Stomach (tissue), 9 donors: ENCODE measurements around the gene GSTA4. TPM values are rescaled to one million over a fixed set of nuclear protein-coding genes. Genes with fewer than 3 reads are reported as not detected.
"Not testable (repeated sequence)": the region's sequence is repeated elsewhere in the genome, so short reads cannot be mapped to it uniquely, and the experiment has no call there.

ENCODE experiments used
- DNase-seq, 2 donors: peaks; one replicate each; pipeline versions ENCODE4 v3.0.0 to v3.0.0-alpha.2; 2013 to 2019
- H3K27ac ChIP-seq, 5 donors: fragments of 200-600 bp in 4 of 5; sonication (generic) in 4 of 5; one replicate each; pipeline ENCODE4 v1.5.1; 2013 to 2019; ENCODE audit warnings: mild to moderate bottlenecking in 1 of 5, moderate library complexity in 1 of 5
- H3K27me3 ChIP-seq, 3 donors: fragments of 200-600 bp; sonication (generic); one replicate each; pipeline ENCODE4 v1.5.1; 2017 to 2019; ENCODE audit warnings: mixed run types in 1 of 3
- H3K36me3 ChIP-seq, 4 donors: fragments of 200-600 bp; sonication (generic); 1 replicate in 3 of 4; 2 replicates in 1 of 4; pipeline ENCODE4 v1.5.1; 2016 to 2019
- H3K4me1 ChIP-seq, 4 donors: fragments of 200-600 bp; sonication (generic); one replicate each; pipeline ENCODE4 v1.5.1; 2016 to 2019
- H3K4me3 ChIP-seq, 4 donors: fragments of 200-600 bp; sonication (generic) in 3 of 4; one replicate each; pipeline ENCODE4 v1.5.1; 2016 to 2019; ENCODE audit warnings: mild to moderate bottlenecking in 1 of 4
- H3K9me3 ChIP-seq, 4 donors: fragments of 200-600 bp; sonication (generic); one replicate each; pipeline ENCODE4 v1.5.1; 2016 to 2019
- EP300 ChIP-seq: sonication (generic); formaldehyde crosslinking; IDR thresholded peaks from one replicate; pipeline ENCODE4 v1.6.1; 2017; ENCODE audit warnings: antibody characterized with exemption
- POLR2A ChIP-seq, 4 donors: fragments of 450-650 bp; IDR thresholded peaks; one replicate each; pipeline ENCODE4 v1.6.1; 2016; ENCODE audit warnings: antibody characterized with exemption in 4 of 4, control low read depth in 2 of 4, mild to moderate bottlenecking in 1 of 4, moderate library complexity in 1 of 4
- POLR2AphosphoS5 ChIP-seq, 3 donors: sonication (generic); formaldehyde crosslinking; IDR thresholded peaks; one replicate each; pipeline ENCODE4 v1.6.1; 2016; ENCODE audit warnings: antibody characterized with exemption in 3 of 3
- WGBS, 5 donors: extraction: QIAGEN DNeasy Blood & Tissue Kit in 3 of 5; methylation state at CpG; one replicate each; pipeline versions ENCODE4 v1.1.5 to v1.1.7; 2013 to 2018; 5-methylcytosine and 5-hydroxymethylcytosine counted together
- intact Hi-C: fragments of 100-400 bp; cut with DNase I; formaldehyde crosslinking; loops from one replicate; pipeline ENCODE4 v1.15.1; 2023; ENCODE audit warnings: low total_unique reads
- polyA plus RNA-seq, 3 donors: library from polyadenylated mRNA; stranded (reverse); fragments of 200-250 nt; gene quantifications; one replicate each; pipeline ENCODE4 v1.2.3, GENCODE V29; 2013
- total RNA-seq, 5 donors: library from RNA; depleted of rRNA; stranded (reverse); fragments of >200 nt; gene quantifications; one replicate each; pipeline versions ENCODE4 v1.1.0 to v1.2.3, GENCODE V29; 2014 to 2016
- TF ChIP-seq, protein P1 (sequence below), 7 experiments: fragments of 450-650 bp in 4 of 7; fragments of 200-600 bp in 3 of 7; sonication (generic) in 3 of 7; IDR thresholded peaks; one replicate each; pipeline ENCODE4 v1.5.1; 2016 to 2019; ENCODE audit warnings: antibody characterized with exemption in 7 of 7, control low read depth in 2 of 7, mild to moderate bottlenecking in 1 of 7
- donor health status: healthy with polysubstance abuse.
- donor health status: Bipolar disorder and iron deficiency.
- donor health status: healthy.

The GSTA4 gene
- total and polyA plus RNA-seq, 8 donors = 5.2 to 105 (median 48.7) TPM

DNA sequence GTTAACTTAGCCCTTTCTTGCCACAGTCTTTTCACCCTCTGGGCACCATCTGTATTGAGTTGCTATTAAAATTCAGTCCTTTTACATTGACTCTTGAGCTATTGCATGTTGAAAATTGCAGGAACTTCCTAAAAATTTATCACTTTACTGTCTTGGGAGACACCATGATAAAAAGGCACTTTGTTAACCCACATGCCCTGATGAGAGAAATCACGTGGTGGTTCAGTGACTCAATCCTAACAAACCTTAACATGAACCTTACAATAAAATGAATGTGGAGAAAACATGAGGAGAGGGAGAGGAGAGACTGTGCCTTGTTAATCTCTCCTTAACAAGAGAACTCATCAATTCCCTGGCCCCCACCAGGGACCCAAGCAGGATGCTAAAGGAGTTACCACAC is 30.8 kb downstream of the GSTA4 start:
- Histone ChIP-seq H3K4me1 (no peaks in the 10 kb centered on the region), H3K36me3 (no peaks in the 10 kb centered on the region), H3K4me3 (no peak overlapping the region), H3K27ac (no peak overlapping the region), H3K9me3 (no peaks in the 10 kb centered on the region), H3K27me3 (no peaks in the 10 kb centered on the region)
- no peak for TF ChIP-seq POLR2AphosphoS5 (IDR thresholded peaks at IDR 0.05)
- TF ChIP-seq EP300 = no peak
- TF ChIP-seq, protein P1, sequence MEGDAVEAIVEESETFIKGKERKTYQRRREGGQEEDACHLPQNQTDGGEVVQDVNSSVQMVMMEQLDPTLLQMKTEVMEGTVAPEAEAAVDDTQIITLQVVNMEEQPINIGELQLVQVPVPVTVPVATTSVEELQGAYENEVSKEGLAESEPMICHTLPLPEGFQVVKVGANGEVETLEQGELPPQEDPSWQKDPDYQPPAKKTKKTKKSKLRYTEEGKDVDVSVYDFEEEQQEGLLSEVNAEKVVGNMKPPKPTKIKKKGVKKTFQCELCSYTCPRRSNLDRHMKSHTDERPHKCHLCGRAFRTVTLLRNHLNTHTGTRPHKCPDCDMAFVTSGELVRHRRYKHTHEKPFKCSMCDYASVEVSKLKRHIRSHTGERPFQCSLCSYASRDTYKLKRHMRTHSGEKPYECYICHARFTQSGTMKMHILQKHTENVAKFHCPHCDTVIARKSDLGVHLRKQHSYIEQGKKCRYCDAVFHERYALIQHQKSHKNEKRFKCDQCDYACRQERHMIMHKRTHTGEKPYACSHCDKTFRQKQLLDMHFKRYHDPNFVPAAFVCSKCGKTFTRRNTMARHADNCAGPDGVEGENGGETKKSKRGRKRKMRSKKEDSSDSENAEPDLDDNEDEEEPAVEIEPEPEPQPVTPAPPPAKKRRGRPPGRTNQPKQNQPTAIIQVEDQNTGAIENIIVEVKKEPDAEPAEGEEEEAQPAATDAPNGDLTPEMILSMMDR (IDR thresholded peaks at IDR 0.05) = no peak
- TF ChIP-seq POLR2A (IDR thresholded peaks at IDR 0.05) = no peak
- intact Hi-C loops = no loop called here
- 42 to 70% (median 62%) methylated on average over 1 of the region's 1 CpG for WGBS, 5 donors
- no peak for DNase-seq

DNA sequence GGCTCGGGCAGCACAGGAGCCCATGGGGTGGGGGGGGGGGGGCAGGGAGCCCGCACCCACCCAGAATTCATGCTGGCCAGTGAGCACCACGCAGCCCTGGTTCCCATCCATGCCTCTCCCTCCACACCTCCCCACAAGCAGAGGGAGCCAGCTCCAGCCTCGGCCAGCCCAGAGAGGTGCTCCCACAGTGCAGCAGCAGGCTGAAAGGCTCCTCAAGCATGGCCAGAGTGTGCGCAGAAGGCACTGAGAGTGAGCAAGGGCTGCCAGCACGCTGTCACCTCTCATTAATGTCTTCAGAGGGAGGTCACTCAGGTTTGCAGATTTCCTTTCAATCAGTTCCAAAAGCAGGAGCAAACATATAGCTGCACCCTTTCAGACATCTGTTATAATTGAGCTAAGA is 32.4 kb downstream of the GSTA4 start:
- WGBS, 5 donors = 76 to 100% (median 81%) methylated on average over 4 to 6 of the region's 6 CpGs
- no peaks in the 10 kb centered on the region for H3K4me1 ChIP-seq
- intact Hi-C loops = no loop called here

DNA sequence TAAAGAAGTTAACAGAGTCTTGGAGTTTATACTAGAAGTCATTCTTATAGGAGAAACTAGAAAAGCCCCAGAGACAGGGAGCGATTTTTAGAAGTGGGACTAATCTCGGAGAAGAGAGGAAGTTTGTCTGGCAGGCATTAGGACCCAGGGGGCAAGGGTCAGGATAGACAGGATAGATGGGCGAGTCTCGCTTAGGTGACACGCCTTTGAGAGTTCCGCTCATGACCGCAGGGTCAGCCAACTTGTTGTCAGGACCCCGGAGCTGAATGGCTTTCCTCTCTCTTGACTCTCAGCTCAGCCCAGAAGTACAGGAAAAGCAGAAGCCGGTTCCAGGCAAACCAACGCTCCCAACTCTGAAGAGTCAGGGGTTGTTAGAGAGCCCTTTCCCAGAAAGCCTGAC is 34.1 kb downstream of the GSTA4 start:
- intact Hi-C loops, H3K27ac ChIP-seq, H3K4me1 ChIP-seq, H3K9me3 ChIP-seq, H3K27me3 ChIP-seq, DNase-seq, H3K36me3 ChIP-seq, H3K4me3 ChIP-seq: not testable (repeated sequence)
- 74 to 90% (median 76%) methylated on average over 10 of the region's 10 CpGs for WGBS, 5 donors

More for the DNA sequence above, 32.4 kb downstream of the GSTA4 start:
- H3K4me3 ChIP-seq = no peak overlapping the region
- no peak for DNase-seq
- H3K9me3 ChIP-seq = no peaks in the 10 kb centered on the region
- H3K27ac ChIP-seq = no peak overlapping the region
- no peak for TF ChIP-seq POLR2AphosphoS5 (IDR thresholded peaks at IDR 0.05)
- no peak for TF ChIP-seq EP300
- H3K27me3 ChIP-seq = no peaks in the 10 kb centered on the region
- H3K36me3 ChIP-seq = no peaks in the 10 kb centered on the region

DNA sequence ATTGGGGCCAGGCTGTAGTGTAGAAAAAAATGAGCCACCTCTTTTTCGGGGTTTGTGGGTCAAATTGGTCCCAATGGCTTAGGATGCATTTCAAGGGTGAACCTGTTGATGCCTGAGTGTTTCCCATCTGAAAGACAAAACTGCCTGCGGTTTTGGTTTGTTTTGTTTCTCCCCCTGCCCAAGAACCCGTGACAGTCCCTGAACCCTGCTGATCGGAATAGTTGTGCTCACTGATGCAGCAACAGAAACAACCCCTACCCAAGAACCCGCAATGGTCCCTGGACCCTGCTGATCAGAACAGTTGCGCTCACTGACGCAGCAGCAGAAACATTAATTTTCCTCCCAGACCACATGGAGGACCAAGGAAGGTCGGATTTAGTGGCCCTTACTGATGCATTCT is 34.9 kb downstream of the GSTA4 start:
- WGBS, 5 donors = 90 to 93% (median 91%) methylated on average over 8 of the region's 8 CpGs
- H3K36me3 ChIP-seq, H3K4me1 ChIP-seq, H3K9me3 ChIP-seq, H3K4me3 ChIP-seq, H3K27me3 ChIP-seq, H3K27ac ChIP-seq, intact Hi-C loops, DNase-seq: not testable (repeated sequence)

DNA sequence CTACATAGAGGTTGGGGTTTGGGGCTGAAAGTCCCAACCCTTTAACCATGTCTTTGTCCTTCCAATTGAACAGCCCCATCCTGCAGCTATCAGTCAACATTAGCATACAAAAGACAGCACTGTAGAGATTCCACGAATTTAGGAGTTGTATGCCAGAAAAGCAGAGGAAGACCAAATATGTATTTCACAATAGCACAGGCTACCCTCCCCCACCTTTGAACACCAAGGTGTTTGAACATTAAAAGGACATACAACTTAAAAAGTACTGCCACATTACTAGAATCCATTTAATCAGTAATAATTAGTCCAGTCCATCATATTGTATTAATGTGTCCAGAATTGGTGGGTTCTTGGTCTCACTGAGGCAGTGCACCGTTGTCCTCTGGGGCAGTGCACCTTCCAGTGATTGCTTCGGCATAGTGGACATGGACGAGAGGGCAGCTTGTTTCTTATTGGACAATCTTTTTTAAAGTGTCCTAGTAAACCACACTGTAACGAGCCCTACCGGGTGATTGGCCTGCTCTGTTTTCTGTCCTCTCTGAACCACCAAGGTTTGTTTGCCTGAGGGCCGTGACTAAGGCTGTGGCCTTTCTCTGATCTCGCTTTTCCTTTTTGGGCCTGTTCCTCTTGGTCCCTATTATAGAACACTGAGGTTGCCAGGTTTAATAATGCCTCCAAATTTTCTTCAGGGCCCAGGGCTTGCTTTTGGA is 36.4 kb downstream of the GSTA4 start:
- Histone ChIP-seq H3K4me3 (no peak overlapping the region), H3K36me3 (no peaks in the 10 kb centered on the region), H3K27ac (no peak overlapping the region), H3K4me1 (no peaks in the 10 kb centered on the region), H3K9me3 (no peaks in the 10 kb centered on the region), H3K27me3 (no peaks in the 10 kb centered on the region)
- 61 to 72% (median 70%) methylated on average over 8 of the region's 8 CpGs for WGBS, 5 donors
- TF ChIP-seq, protein P1 (IDR thresholded peaks at IDR 0.05) = no peak
- TF ChIP-seq POLR2AphosphoS5 (IDR thresholded peaks at IDR 0.05) = no peak
- intact Hi-C loops = no loop called here
- no peak for DNase-seq

DNA sequence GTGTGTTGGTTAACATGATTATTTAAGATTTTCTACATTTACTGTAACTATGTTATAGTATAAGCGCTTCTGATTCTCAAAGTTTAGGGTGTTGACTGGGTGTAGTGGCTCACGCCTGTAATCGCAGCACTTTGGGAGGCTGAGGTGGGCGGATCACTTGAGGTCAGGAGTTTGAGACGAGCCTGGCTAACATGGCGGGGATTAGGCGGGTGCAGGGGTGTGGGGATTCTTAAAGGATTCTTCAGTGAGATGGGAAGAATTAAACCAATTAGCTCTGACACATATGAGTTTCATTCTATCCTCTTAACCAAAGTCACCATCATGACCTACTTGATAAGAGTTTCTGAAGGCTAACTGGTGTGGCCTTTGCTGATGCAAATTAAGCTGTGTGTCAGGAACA is 39.2 kb downstream of the GSTA4 start:
- TF ChIP-seq, protein P1 (IDR thresholded peaks at IDR 0.05) = no peak
- TF ChIP-seq POLR2AphosphoS5 (IDR thresholded peaks at IDR 0.05) (no peak), EP300 (no peak)
- intact Hi-C loops = no loop called here
- Histone ChIP-seq H3K4me1 (no peaks in the 10 kb centered on the region), H3K4me3 (no peak overlapping the region), H3K27me3 (no peaks in the 10 kb centered on the region), H3K27ac (no peak overlapping the region), H3K36me3 (no peaks in the 10 kb centered on the region), H3K9me3 (no peaks in the 10 kb centered on the region)
- 81 to 95% (median 92%) methylated on average over 7 of the region's 7 CpGs for WGBS, 5 donors
- DNase-seq = no peak
